ENCODE data around the gene PEX13. TPM values are rescaled to one million over a fixed set of nuclear protein-coding genes. Genes with fewer than 3 reads are reported as not detected.

The PEX13 gene
- polyA plus RNA-seq, 2 of the 4 experiments (the other 2 are of a cell fraction): 18.5 to 42.5 TPM

GRCh38 chr2:61055557-61055956 lies 38.0 kb downstream of the PEX13 start:
- TF ChIP-seq HOXB5 (CRISPR knock-in tag; IDR thresholded peaks at IDR 0.05) (no peak), ZSCAN20 (CRISPR knock-in tag; IDR thresholded peaks at IDR 0.05) (no peak), ZNF302 (CRISPR knock-in tag; IDR thresholded peaks at IDR 0.05) (no peak), PHF8 (IDR thresholded peaks at IDR 0.05; ENCODE audit: borderline replicate concordance, low read depth) (no peak), KDM5A (IDR thresholded peaks at IDR 0.05) (no peak), HOXA7 (CRISPR knock-in tag; IDR thresholded peaks at IDR 0.05) (no peak), ESRRA (IDR thresholded peaks at IDR 0.05; ENCODE audit: borderline replicate concordance, low read length) (no peak), FOXS1 (CRISPR knock-in tag; IDR thresholded peaks at IDR 0.05) (no peak), GATA3 (IDR thresholded peaks at IDR 0.05; ENCODE audit: borderline replicate concordance) (no peak), E2F6 (IDR thresholded peaks at IDR 0.05; ENCODE audit: borderline replicate concordance, low read depth) (no peak), KDM1A (IDR thresholded peaks at IDR 0.05; ENCODE audit: low read depth) (no peak), JUN (IDR thresholded peaks at IDR 0.05) (no peak), RCOR1 (IDR thresholded peaks at IDR 0.05; ENCODE audit: low read depth, low read length) (no peak), ZFP36 (IDR thresholded peaks at IDR 0.05; ENCODE audit: borderline replicate concordance, partially characterized antibody) (no peak), NPAS2 (CRISPR knock-in tag; IDR thresholded peaks at IDR 0.05; ENCODE audit: borderline replicate concordance) (no peak), CBX2 (IDR thresholded peaks at IDR 0.05; ENCODE audit: borderline replicate concordance, low read depth) (no peak)
- TF ChIP-seq, protein P1, sequence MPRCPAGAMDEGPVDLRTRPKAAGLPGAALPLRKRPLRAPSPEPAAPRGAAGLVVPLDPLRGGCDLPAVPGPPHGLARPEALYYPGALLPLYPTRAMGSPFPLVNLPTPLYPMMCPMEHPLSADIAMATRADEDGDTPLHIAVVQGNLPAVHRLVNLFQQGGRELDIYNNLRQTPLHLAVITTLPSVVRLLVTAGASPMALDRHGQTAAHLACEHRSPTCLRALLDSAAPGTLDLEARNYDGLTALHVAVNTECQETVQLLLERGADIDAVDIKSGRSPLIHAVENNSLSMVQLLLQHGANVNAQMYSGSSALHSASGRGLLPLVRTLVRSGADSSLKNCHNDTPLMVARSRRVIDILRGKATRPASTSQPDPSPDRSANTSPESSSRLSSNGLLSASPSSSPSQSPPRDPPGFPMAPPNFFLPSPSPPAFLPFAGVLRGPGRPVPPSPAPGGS (IDR thresholded peaks at IDR 0.05): no peak
- ATAC-seq (peak in 1 of 2 experiments; percentile 33; a peak in 3 of 6 replicates), FAIRE-seq (peak; percentile 18), DNase-seq (ENCODE audit: low read depth in 1 of 2, low spot score in 1 of 2) (peak in 1 of 2 experiments; percentile 36)
- H3K4me1 ChIP-seq: no peaks in the 10 kb centered on the region
- no peak overlapping the region for H3K4me3 ChIP-seq
- ChIA-PET CTCF (no interaction called here), POLR2A (no interaction called here)
- WGBS (ENCODE audit: missing lambda C conversion rate): 45% methylated on average over 2 of the region's 2 CpGs
- H3K27ac ChIP-seq: no peak overlapping the region
- no peak overlapping the region for H3K4me2 ChIP-seq
- no peaks in the 10 kb centered on the region for H3K9me3 ChIP-seq

- ChIA-PET CTCF (no interaction called here), POLR2A (no interaction called here)
- Histone ChIP-seq H3K4me2 (no peak overlapping the region), H3K4me3 (no peak overlapping the region), H3K9me3 (no peaks in the 10 kb centered on the region), H3K27ac (no peak overlapping the region), H3K4me1 (no peaks in the 10 kb centered on the region)
- DNase-seq (ENCODE audit: low read depth in 1 of 2, low spot score in 1 of 2): no peak
- no peak for TF ChIP-seq RFX5 (IDR thresholded peaks at IDR 0.05)
- no peak for TF ChIP-seq MAZ (IDR thresholded peaks at IDR 0.05; ENCODE audit: borderline replicate concordance, low read depth, low read length)
- no peak for TF ChIP-seq CHD2 (IDR thresholded peaks at IDR 0.05; ENCODE audit: low read length, partially characterized antibody)
- TF ChIP-seq ZNF302 (CRISPR knock-in tag; IDR thresholded peaks at IDR 0.05): no peak
- no peak for TF ChIP-seq EHF (CRISPR knock-in tag; IDR thresholded peaks at IDR 0.05)
- TF ChIP-seq JUN (IDR thresholded peaks at IDR 0.05): no peak
- no peak for TF ChIP-seq NR3C1 (IDR thresholded peaks at IDR 0.05)
- TF ChIP-seq PHF8 (IDR thresholded peaks at IDR 0.05; ENCODE audit: borderline replicate concordance, low read depth): no peak
- no peak for TF ChIP-seq RARB (CRISPR knock-in tag; IDR thresholded peaks at IDR 0.05)
- TF ChIP-seq RNF2 (IDR thresholded peaks at IDR 0.05; ENCODE audit: borderline replicate concordance, low read depth): no peak
- TF ChIP-seq SMC3 (IDR thresholded peaks at IDR 0.05): no peak
- no peak for FAIRE-seq
- peak; percentile 30 to 58; a peak in 3 of 6 replicates for ATAC-seq
Observed at GRCh38 chr2:61057562-61057961, 40.0 kb downstream of the PEX13 start.

DNA sequence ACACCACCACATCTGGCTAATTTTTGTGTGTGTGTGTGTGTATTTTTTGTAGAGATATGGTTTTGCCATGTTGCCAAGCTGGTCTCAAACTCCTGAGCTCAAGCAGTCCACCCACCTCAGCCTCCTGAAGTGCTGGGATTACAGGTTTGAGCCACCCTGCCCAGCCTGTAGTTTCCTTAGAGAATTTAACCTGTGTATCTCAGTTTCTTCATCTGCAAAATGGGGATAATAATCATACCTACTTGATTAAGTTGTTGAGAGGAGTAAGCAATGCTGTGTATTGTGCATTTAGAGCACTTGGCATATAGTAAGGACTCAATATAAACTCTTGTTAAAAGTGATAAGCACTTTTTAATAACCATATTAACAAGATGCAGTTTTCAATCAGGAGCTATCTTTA lies 41.9 kb downstream of the PEX13 start:
- H3K9me3 ChIP-seq: no peaks in the 10 kb centered on the region
- POLR2A ChIA-PET: no interaction called here
- TF ChIP-seq NR3C1 (IDR thresholded peaks at IDR 0.05) (no peak), RARB (CRISPR knock-in tag; IDR thresholded peaks at IDR 0.05) (no peak), MAZ (IDR thresholded peaks at IDR 0.05; ENCODE audit: borderline replicate concordance, low read depth, low read length) (no peak), TP53 (CRISPR knock-in tag; IDR thresholded peaks at IDR 0.05) (no peak), ZSCAN20 (CRISPR knock-in tag; IDR thresholded peaks at IDR 0.05) (no peak), GATA3 (IDR thresholded peaks at IDR 0.05; ENCODE audit: borderline replicate concordance) (no peak), EHMT2 (IDR thresholded peaks at IDR 0.05; ENCODE audit: low read depth) (no peak)
- no peak overlapping the region for H3K4me3 ChIP-seq
- no peaks in the 10 kb centered on the region for H3K4me1 ChIP-seq
- no peak for FAIRE-seq
- H3K4me2 ChIP-seq: no peak overlapping the region
- DNase-seq (ENCODE audit: low read depth in 1 of 2, low spot score in 1 of 2): no peak
- CTCF ChIA-PET: no interaction called here
- no peak for ATAC-seq
- H3K27ac ChIP-seq: no peak overlapping the region

Data from A549 (cell line).